Sciatic nerve (tissue), 2 donors: ENCODE measurements around the gene TCERG1L. TPM values are rescaled to one million over a fixed set of nuclear protein-coding genes. Genes with fewer than 3 reads are reported as not detected.

Experiments used
- ATAC-seq: fragments of 200-7000 bp; cut with Tn5 transposase; one replicate; pipeline ENCODE4 v1.9.1; 2020; ENCODE audit warnings: mild to moderate bottlenecking, moderate library complexity
- DNase-seq: peaks from one replicate; pipeline ENCODE4 v3.0.0-alpha.2; 2020; ENCODE audit warnings: low spot score
- intact Hi-C: fragments of 100-400 bp; cut with DNase I; formaldehyde crosslinking; loops from one replicate; pipeline ENCODE4 v1.14.2; 2022
- total RNA-seq: library from RNA; stranded (reverse); fragmentation: NEBNext Ultra II Directional; extraction: Animal tissue kit (Norgen Biotek cat#: 25700); gene quantifications from one replicate; pipeline ENCODE4 v1.2.1, GENCODE V29; 2021
- donor health status: DM: no; HTN: no; CAD: no.
- donor health status: DM: no; HTN: no; CAD: no.

Gene TCERG1L
- total RNA-seq, 1 donor from 2014 or later, result 0.22 TPM

GRCh38 chr10:131056781-131057180, 254.7 kb downstream of the TCERG1L start:
- ATAC-seq (no peak), DNase-seq (no peak)
- intact Hi-C loops, result no loop called here

- intact Hi-C loops, result no loop called here
- no peak for ATAC-seq
- DNase-seq, result no peak
Observed at GRCh38 chr10:131056091-131056579, 255.4 kb downstream of the TCERG1L start.

- intact Hi-C loops, result no loop called here
- ATAC-seq, result no peak
- DNase-seq, result no peak
Observed at GRCh38 chr10:131055437-131055836, 256.1 kb downstream of the TCERG1L start.

GRCh38 chr10:131053192-131053591, 258.3 kb downstream of the TCERG1L start:
- intact Hi-C loops, result no loop called here
- ATAC-seq (no peak), DNase-seq (no peak)

GRCh38 chr10:131050162-131050766, 261.3 kb downstream of the TCERG1L start:
- no peak for ATAC-seq
- no peak for DNase-seq
- intact Hi-C loops, result no loop called here

GRCh38 chr10:131049016-131049415, 262.5 kb downstream of the TCERG1L start:
- intact Hi-C loops, result no loop called here

GRCh38 chr10:131048606-131049005, 262.9 kb downstream of the TCERG1L start:
- ATAC-seq (no peak), DNase-seq (no peak)
- intact Hi-C loops, result no loop called here

More at GRCh38 chr10:131049016-131049415, 262.5 kb downstream of the TCERG1L start:
- DNase-seq, result no peak
- ATAC-seq, result no peak

GRCh38 chr10:131047501-131047900, 264.0 kb downstream of the TCERG1L start:
- intact Hi-C loops, result no loop called here
- ATAC-seq (no peak), DNase-seq (no peak)

GRCh38 chr10:131046194-131046593, 265.3 kb downstream of the TCERG1L start:
- DNase-seq, result no peak
- intact Hi-C loops, result no loop called here
- ATAC-seq, result no peak

- ATAC-seq, result no peak
- DNase-seq, result no peak
- intact Hi-C loops, result no loop called here
Observed at GRCh38 chr10:131044379-131045111, 267.0 kb downstream of the TCERG1L start.

GRCh38 chr10:131043039-131043691, 268.4 kb downstream of the TCERG1L start:
- no peak for ATAC-seq
- intact Hi-C loops, result no loop called here
- DNase-seq, result no peak
